SJSA1 (cell line): ENCODE data around the gene MCM8. TPM values are rescaled to one million over a fixed set of nuclear protein-coding genes. Genes with fewer than 3 reads are reported as not detected.
"Not testable (repeated sequence)": the region's sequence is repeated elsewhere in the genome, so short reads cannot be mapped to it uniquely, and the experiment has no call there.

Experiments used
- DNase-seq, 2 experiments: peaks; one replicate each; pipeline ENCODE4 v3.0.0-alpha.2; 2015 to 2020; ENCODE audit warnings: low spot score in 2 of 2, low read depth in 1 of 2
- H3K27ac ChIP-seq: fragments of 250-450 bp; sonication (Bioruptor Pico); 2 replicates; pipeline ENCODE4 v1.5.1; 2020; ENCODE audit warnings: mild to moderate bottlenecking, moderate library complexity
- H3K27me3 ChIP-seq: fragments of 250-450 bp; sonication (Bioruptor Pico); replicated peaks from 2 replicates; pipeline ENCODE4 v1.5.1; 2020; ENCODE audit warnings: mild to moderate bottlenecking, moderate library complexity
- H3K36me3 ChIP-seq: fragments of 250-450 bp; sonication (Bioruptor Pico); 2 replicates; pipeline ENCODE4 v1.5.1; 2020; ENCODE audit warnings: mild to moderate bottlenecking
- H3K4me1 ChIP-seq: fragments of 250-450 bp; sonication (Bioruptor Pico); replicated peaks from 2 replicates; pipeline ENCODE4 v1.6.1; 2021; ENCODE audit warnings: mild to moderate bottlenecking
- H3K4me3 ChIP-seq: fragments of 250-450 bp; sonication (Bioruptor Pico); 2 replicates; pipeline ENCODE4 v1.5.1; 2020; ENCODE audit warnings: mild to moderate bottlenecking
- H3K9me3 ChIP-seq: fragments of 250-450 bp; sonication (Bioruptor Pico); replicated peaks from 2 replicates; pipeline ENCODE4 v1.5.1; 2020; ENCODE audit warnings: mild to moderate bottlenecking
- total RNA-seq: library from RNA; depleted of rRNA; stranded (reverse); fragments of >200 nt; shearing (Covaris generic); gene quantifications from 2 replicates; pipeline ENCODE4 v1.2.3, GENCODE V29; 2014

The MCM8 gene
- total RNA-seq, 1 experiment from 2014 or later, result 38.3 TPM

GRCh38 chr20:6026051-6026450 lies 75.6 kb downstream of the MCM8 start:
- no peak for DNase-seq
- no peak overlapping the region for H3K27ac ChIP-seq
- H3K4me1 ChIP-seq, result no peaks in the 10 kb centered on the region
- no peaks in the 10 kb centered on the region for H3K27me3 ChIP-seq
- peaks cover 8% of the 10 kb centered on the region for H3K9me3 ChIP-seq
- no peak overlapping the region for H3K4me3 ChIP-seq
- peaks cover 39% of the 10 kb centered on the region for H3K36me3 ChIP-seq

- Histone ChIP-seq H3K27ac (no peak overlapping the region), H3K36me3 (peaks cover 43% of the 10 kb centered on the region), H3K4me1 (no peaks in the 10 kb centered on the region), H3K27me3 (no peaks in the 10 kb centered on the region), H3K4me3 (no peak overlapping the region), H3K9me3 (peaks cover 8% of the 10 kb centered on the region)
- no peak for DNase-seq
These were observed 78.4 kb downstream of the MCM8 start for GRCh38 chr20:6028818-6029217.

- Histone ChIP-seq H3K27ac (no peak overlapping the region), H3K4me3 (no peak overlapping the region), H3K27me3 (no peaks in the 10 kb centered on the region), H3K4me1 (no peaks in the 10 kb centered on the region), H3K9me3 (peaks cover 8% of the 10 kb centered on the region), H3K36me3 (peaks cover 42% of the 10 kb centered on the region)
- DNase-seq, result no peak
These were observed 79.1 kb downstream of the MCM8 start for GRCh38 chr20:6029538-6029937.

GRCh38 chr20:6030453-6031080 lies 80.1 kb downstream of the MCM8 start:
- no peak for DNase-seq
- no peaks in the 10 kb centered on the region for H3K4me1 ChIP-seq
- no peak overlapping the region for H3K4me3 ChIP-seq
- no peak overlapping the region for H3K27ac ChIP-seq
- no peaks in the 10 kb centered on the region for H3K27me3 ChIP-seq
- H3K9me3 ChIP-seq, result no peaks in the 10 kb centered on the region; the same call in 1 of the 2 replicates
- H3K36me3 ChIP-seq, result peaks cover 36% of the 10 kb centered on the region

- not testable (repeated sequence) for H3K27ac ChIP-seq, H3K4me1 ChIP-seq, H3K4me3 ChIP-seq, DNase-seq, H3K9me3 ChIP-seq, H3K27me3 ChIP-seq
- peaks cover 50% of the 10 kb centered on the region for H3K36me3 ChIP-seq
These were observed 82.5 kb downstream of the MCM8 start for GRCh38 chr20:6032907-6033306.

GRCh38 chr20:6034134-6034969 lies 83.9 kb downstream of the MCM8 start:
- DNase-seq, result no peak
- peaks cover 56% of the 10 kb centered on the region for H3K36me3 ChIP-seq
- no peaks in the 10 kb centered on the region for H3K27me3 ChIP-seq
- no peaks in the 10 kb centered on the region for H3K4me1 ChIP-seq
- no peak overlapping the region for H3K4me3 ChIP-seq
- no peaks in the 10 kb centered on the region for H3K9me3 ChIP-seq
- no peak overlapping the region for H3K27ac ChIP-seq

- no peaks in the 10 kb centered on the region for H3K4me1 ChIP-seq
- H3K27me3 ChIP-seq, result no peaks in the 10 kb centered on the region
- H3K4me3 ChIP-seq, result no peak overlapping the region
- no peak for DNase-seq
- H3K9me3 ChIP-seq, result no peaks in the 10 kb centered on the region
- H3K36me3 ChIP-seq, result peaks cover 65% of the 10 kb centered on the region
- no peak overlapping the region for H3K27ac ChIP-seq
These were observed 85.8 kb downstream of the MCM8 start for GRCh38 chr20:6036213-6036612.

- Histone ChIP-seq H3K4me3 (no peak overlapping the region), H3K27ac (no peak overlapping the region), H3K4me1 (no peaks in the 10 kb centered on the region), H3K36me3 (peaks cover 65% of the 10 kb centered on the region), H3K27me3 (no peaks in the 10 kb centered on the region), H3K9me3 (no peaks in the 10 kb centered on the region)
- no peak for DNase-seq
These were observed 86.6 kb downstream of the MCM8 start for GRCh38 chr20:6037082-6037481.

- H3K27ac ChIP-seq, result no peak overlapping the region
- no peaks in the 10 kb centered on the region for H3K4me1 ChIP-seq
- H3K36me3 ChIP-seq, result peaks cover 57% of the 10 kb centered on the region
- DNase-seq, result no peak
- no peaks in the 10 kb centered on the region for H3K9me3 ChIP-seq
- H3K27me3 ChIP-seq, result no peaks in the 10 kb centered on the region
- no peak overlapping the region for H3K4me3 ChIP-seq
These were observed 87.8 kb downstream of the MCM8 start for GRCh38 chr20:6038256-6038655.

GRCh38 chr20:6039766-6040165 lies 89.3 kb downstream of the MCM8 start:
- Histone ChIP-seq H3K9me3 (no peaks in the 10 kb centered on the region), H3K36me3 (peaks cover 43% of the 10 kb centered on the region), H3K4me1 (no peaks in the 10 kb centered on the region), H3K27me3 (no peaks in the 10 kb centered on the region), H3K27ac (no peak overlapping the region), H3K4me3 (no peak overlapping the region)
- no peak for DNase-seq

- Histone ChIP-seq H3K36me3 (peaks cover 41% of the 10 kb centered on the region), H3K4me3 (no peak overlapping the region), H3K4me1 (no peaks in the 10 kb centered on the region), H3K9me3 (no peaks in the 10 kb centered on the region), H3K27me3 (no peaks in the 10 kb centered on the region), H3K27ac (no peak overlapping the region)
- no peak for DNase-seq
These were observed 90.1 kb downstream of the MCM8 start for GRCh38 chr20:6040540-6040939.

GRCh38 chr20:6040958-6041807 lies 90.7 kb downstream of the MCM8 start:
- Histone ChIP-seq H3K27me3 (no peaks in the 10 kb centered on the region), H3K9me3 (no peaks in the 10 kb centered on the region), H3K36me3 (peaks cover 36% of the 10 kb centered on the region), H3K27ac (no peak overlapping the region), H3K4me1 (no peaks in the 10 kb centered on the region), H3K4me3 (no peak overlapping the region)
- no peak for DNase-seq

- peaks cover 31% of the 10 kb centered on the region for H3K36me3 ChIP-seq
- DNase-seq, result no peak
- no peaks in the 10 kb centered on the region for H3K9me3 ChIP-seq
- H3K4me3 ChIP-seq, result no peak overlapping the region
- no peaks in the 10 kb centered on the region for H3K27me3 ChIP-seq
- no peak overlapping the region for H3K27ac ChIP-seq
- H3K4me1 ChIP-seq, result no peaks in the 10 kb centered on the region
These were observed 91.4 kb downstream of the MCM8 start for GRCh38 chr20:6041808-6042265.

GRCh38 chr20:6044115-6044514 lies 93.7 kb downstream of the MCM8 start:
- H3K27ac ChIP-seq, result no peak overlapping the region
- H3K36me3 ChIP-seq, result peaks cover 12% of the 10 kb centered on the region
- no peaks in the 10 kb centered on the region for H3K4me1 ChIP-seq
- no peaks in the 10 kb centered on the region for H3K9me3 ChIP-seq
- DNase-seq, result no peak
- no peak overlapping the region for H3K4me3 ChIP-seq
- no peaks in the 10 kb centered on the region for H3K27me3 ChIP-seq
